Stimulated activated CD4-positive, alpha-beta T cell treated with anti-CD3 and anti-CD28 coated beads, Interleukin-1b, Interleukin-23, amount 100 ng/mL, for 48 hours (primary cell): ENCODE results near the gene SLC17A5.
"Not testable (repeated sequence)": the region's sequence is repeated elsewhere in the genome, so short reads cannot be mapped to it uniquely, and the experiment has no call there.

Experiments used
- DNase-seq: peaks from one replicate; pipeline ENCODE4 v3.0.0-alpha.2; 2020

The SLC17A5 gene

GRCh38 chr6:73653571-73654424, at the start of gene SLC17A5:
Gene SLC17A5 (minus strand): TSS chr6:73653992. CDS start chr6:73653886, 106 bp downstream.
- DNase-seq: peak; percentile 89

GRCh38 chr6:73703466-73703865, 49.7 kb upstream of the SLC17A5 start:
- no peak for DNase-seq

GRCh38 chr6:73702444-73702843, 48.7 kb upstream of the SLC17A5 start:
- no peak for DNase-seq

- DNase-seq: no peak
These were observed 46.1 kb upstream of the SLC17A5 start for GRCh38 chr6:73699676-73700459.

GRCh38 chr6:73696966-73697655, 43.3 kb upstream of the SLC17A5 start:
- no peak for DNase-seq

- DNase-seq: peak; percentile 77
These were observed 42.0 kb upstream of the SLC17A5 start, which contains the start of gene CD109 for GRCh38 chr6:73695619-73696421. Gene CD109 (plus strand): TSS chr6:73696203. CDS start chr6:73696216, 13 bp downstream.

GRCh38 chr6:73694711-73695411, 41.1 kb upstream of the SLC17A5 start:
- no peak for DNase-seq

GRCh38 chr6:73691512-73691911, 37.7 kb upstream of the SLC17A5 start:
- DNase-seq: no peak

- DNase-seq: no peak
These were observed 36.3 kb upstream of the SLC17A5 start for GRCh38 chr6:73690056-73690455.

GRCh38 chr6:73688351-73688750, 34.6 kb upstream of the SLC17A5 start:
- no peak for DNase-seq

GRCh38 chr6:73683574-73683973, 29.8 kb upstream of the SLC17A5 start:
- DNase-seq: not testable (repeated sequence)

- no peak for DNase-seq
These were observed 26.6 kb upstream of the SLC17A5 start for GRCh38 chr6:73680289-73680918.

GRCh38 chr6:73679846-73680245, 26.1 kb upstream of the SLC17A5 start:
- DNase-seq: not testable (repeated sequence)

- DNase-seq: no peak
These were observed 25.2 kb upstream of the SLC17A5 start for GRCh38 chr6:73679009-73679408.

GRCh38 chr6:73675466-73676098, 21.8 kb upstream of the SLC17A5 start:
- DNase-seq: peak; percentile 69

GRCh38 chr6:73671911-73672685, 18.3 kb upstream of the SLC17A5 start:
- no peak for DNase-seq

GRCh38 chr6:73669005-73669404, 15.2 kb upstream of the SLC17A5 start:
- no peak for DNase-seq

- DNase-seq: no peak
These were observed 14.0 kb upstream of the SLC17A5 start for GRCh38 chr6:73667798-73668197.

- DNase-seq: no peak
These were observed 12.6 kb upstream of the SLC17A5 start for GRCh38 chr6:73666393-73666792.
